ENCODE data around the gene USH2A.

The USH2A gene

GRCh38 chr1:215589650-215590435 lies 833.4 kb downstream of the USH2A start:
- Histone ChIP-seq H3K9ac (ENCODE audit: low read length in 5 of 5) (no peak overlapping the region), H3K4me3 (ENCODE audit: low read depth in 1 of 5, low read length in 5 of 5) (no peak overlapping the region), H3K4me1 (ENCODE audit: control insufficient read depth in 5 of 5, insufficient read depth in 5 of 5, low read length in 5 of 5) (peaks cover 0 to 7% (median 0%) of the 10 kb centered on the region in 5 donors), H3K36me3 (ENCODE audit: control insufficient read depth in 5 of 5, insufficient read depth in 5 of 5, low read length in 5 of 5) (peaks cover 4 to 38% (median 14%) of the 10 kb centered on the region in 5 donors), H3K27me3 (ENCODE audit: control insufficient read depth in 5 of 5, insufficient read depth in 4 of 5, low read length in 5 of 5) (no peaks in the 10 kb centered on the region), H3K27ac (ENCODE audit: low read depth, low read length) (no peak overlapping the region), H3K9me3 (ENCODE audit: control insufficient read depth in 5 of 5, low read length in 5 of 5) (no peaks in the 10 kb centered on the region)

GRCh38 chr1:215584389-215584788 lies 838.9 kb downstream of the USH2A start:
- H3K4me1 ChIP-seq (ENCODE audit: control insufficient read depth in 5 of 5, insufficient read depth in 5 of 5, low read length in 5 of 5) = no peaks in the 10 kb centered on the region
- H3K27me3 ChIP-seq (ENCODE audit: control insufficient read depth in 5 of 5, insufficient read depth in 4 of 5, low read length in 5 of 5) = no peaks in the 10 kb centered on the region
- no peak overlapping the region for H3K27ac ChIP-seq (ENCODE audit: low read depth, low read length)
- H3K9ac ChIP-seq (ENCODE audit: low read length in 5 of 5) = no peak overlapping the region
- no peak overlapping the region for H3K4me3 ChIP-seq (ENCODE audit: low read depth in 1 of 5, low read length in 5 of 5)
- peaks cover 18 to 57% (median 27%) of the 10 kb centered on the region in 5 donors for H3K36me3 ChIP-seq (ENCODE audit: control insufficient read depth in 5 of 5, insufficient read depth in 5 of 5, low read length in 5 of 5)
- H3K9me3 ChIP-seq (ENCODE audit: control insufficient read depth in 5 of 5, low read length in 5 of 5) = no peaks in the 10 kb centered on the region

GRCh38 chr1:215583185-215583749 lies 840.0 kb downstream of the USH2A start:
- H3K9me3 ChIP-seq (ENCODE audit: control insufficient read depth in 5 of 5, low read length in 5 of 5) = no peaks in the 10 kb centered on the region
- no peak overlapping the region for H3K27ac ChIP-seq (ENCODE audit: low read depth, low read length)
- no peak overlapping the region for H3K4me3 ChIP-seq (ENCODE audit: low read depth in 1 of 5, low read length in 5 of 5)
- no peak overlapping the region for H3K9ac ChIP-seq (ENCODE audit: low read length in 5 of 5)
- H3K27me3 ChIP-seq (ENCODE audit: control insufficient read depth in 5 of 5, insufficient read depth in 4 of 5, low read length in 5 of 5) = no peaks in the 10 kb centered on the region
- H3K4me1 ChIP-seq (ENCODE audit: control insufficient read depth in 5 of 5, insufficient read depth in 5 of 5, low read length in 5 of 5) = no peaks in the 10 kb centered on the region
- H3K36me3 ChIP-seq (ENCODE audit: control insufficient read depth in 5 of 5, insufficient read depth in 5 of 5, low read length in 5 of 5) = peaks cover 23 to 62% (median 33%) of the 10 kb centered on the region in 5 donors

GRCh38 chr1:215581896-215582295 lies 841.4 kb downstream of the USH2A start:
- Histone ChIP-seq H3K9ac (ENCODE audit: low read length in 5 of 5) (no peak overlapping the region), H3K27ac (ENCODE audit: low read depth, low read length) (no peak overlapping the region), H3K36me3 (ENCODE audit: control insufficient read depth in 5 of 5, insufficient read depth in 5 of 5, low read length in 5 of 5) (peaks cover 26 to 66% (median 44%) of the 10 kb centered on the region in 5 donors), H3K27me3 (ENCODE audit: control insufficient read depth in 5 of 5, insufficient read depth in 4 of 5, low read length in 5 of 5) (no peaks in the 10 kb centered on the region), H3K4me3 (ENCODE audit: low read depth in 1 of 5, low read length in 5 of 5) (no peak overlapping the region), H3K4me1 (ENCODE audit: control insufficient read depth in 5 of 5, insufficient read depth in 5 of 5, low read length in 5 of 5) (no peaks in the 10 kb centered on the region), H3K9me3 (ENCODE audit: control insufficient read depth in 5 of 5, low read length in 5 of 5) (no peaks in the 10 kb centered on the region)

Measured in subcutaneous abdominal adipose tissue (tissue), 5 donors.